GM21526 (cell line): ENCODE results near the gene IMMP2L.

Source experiments
- ATAC-seq: cut with Tn5 transposase; IDR thresholded peaks from one replicate; pipeline ENCODE4 v1.9.1; 2021; ENCODE audit warnings: moderate library complexity; ENCODE audit not compliant: unreplicated experiment, low FRiP score

Gene IMMP2L

GRCh38 chr7:110861163-110861562 is 701.1 kb downstream of the IMMP2L start:
- ATAC-seq = no peak

GRCh38 chr7:110857106-110857505 is 705.2 kb downstream of the IMMP2L start:
- no peak for ATAC-seq

GRCh38 chr7:110856704-110857103 is 705.6 kb downstream of the IMMP2L start:
- ATAC-seq = no peak

- ATAC-seq = no peak
These were observed 707.6 kb downstream of the IMMP2L start for GRCh38 chr7:110854651-110855050.

GRCh38 chr7:110854166-110854565 is 708.1 kb downstream of the IMMP2L start:
- no peak for ATAC-seq

GRCh38 chr7:110853263-110853662 is 709.0 kb downstream of the IMMP2L start:
- no peak for ATAC-seq

GRCh38 chr7:110852156-110852940 is 709.9 kb downstream of the IMMP2L start:
- ATAC-seq = no peak

- no peak for ATAC-seq
These were observed 712.1 kb downstream of the IMMP2L start for GRCh38 chr7:110850224-110850623.

GRCh38 chr7:110842796-110843195 is 719.5 kb downstream of the IMMP2L start:
- no peak for ATAC-seq

- ATAC-seq = no peak
These were observed 720.3 kb downstream of the IMMP2L start for GRCh38 chr7:110841840-110842545.

- no peak for ATAC-seq
These were observed 722.4 kb downstream of the IMMP2L start for GRCh38 chr7:110839866-110840265.

- no peak for ATAC-seq
These were observed 726.4 kb downstream of the IMMP2L start for GRCh38 chr7:110835849-110836248.

- ATAC-seq = no peak
These were observed 727.1 kb downstream of the IMMP2L start for GRCh38 chr7:110835218-110835617.

GRCh38 chr7:110831419-110831818 is 730.9 kb downstream of the IMMP2L start:
- ATAC-seq = no peak

GRCh38 chr7:110830778-110831177 is 731.5 kb downstream of the IMMP2L start:
- ATAC-seq = no peak

GRCh38 chr7:110827936-110828335 is 734.4 kb downstream of the IMMP2L start:
- no peak for ATAC-seq

GRCh38 chr7:110827287-110827855 is 734.9 kb downstream of the IMMP2L start:
- ATAC-seq = no peak

GRCh38 chr7:110813986-110814385 is 748.3 kb downstream of the IMMP2L start:
- ATAC-seq = no peak

- ATAC-seq = no peak
These were observed 752.5 kb downstream of the IMMP2L start for GRCh38 chr7:110809832-110810231.

GRCh38 chr7:110808361-110808760 is 753.9 kb downstream of the IMMP2L start:
- ATAC-seq = no peak

- no peak for ATAC-seq
These were observed 757.8 kb downstream of the IMMP2L start for GRCh38 chr7:110804501-110804900.
